ENCODE data around the gene CLASRP. TPM values are rescaled to one million over a fixed set of nuclear protein-coding genes. Genes with fewer than 3 reads are reported as not detected.

The CLASRP gene, protein sequence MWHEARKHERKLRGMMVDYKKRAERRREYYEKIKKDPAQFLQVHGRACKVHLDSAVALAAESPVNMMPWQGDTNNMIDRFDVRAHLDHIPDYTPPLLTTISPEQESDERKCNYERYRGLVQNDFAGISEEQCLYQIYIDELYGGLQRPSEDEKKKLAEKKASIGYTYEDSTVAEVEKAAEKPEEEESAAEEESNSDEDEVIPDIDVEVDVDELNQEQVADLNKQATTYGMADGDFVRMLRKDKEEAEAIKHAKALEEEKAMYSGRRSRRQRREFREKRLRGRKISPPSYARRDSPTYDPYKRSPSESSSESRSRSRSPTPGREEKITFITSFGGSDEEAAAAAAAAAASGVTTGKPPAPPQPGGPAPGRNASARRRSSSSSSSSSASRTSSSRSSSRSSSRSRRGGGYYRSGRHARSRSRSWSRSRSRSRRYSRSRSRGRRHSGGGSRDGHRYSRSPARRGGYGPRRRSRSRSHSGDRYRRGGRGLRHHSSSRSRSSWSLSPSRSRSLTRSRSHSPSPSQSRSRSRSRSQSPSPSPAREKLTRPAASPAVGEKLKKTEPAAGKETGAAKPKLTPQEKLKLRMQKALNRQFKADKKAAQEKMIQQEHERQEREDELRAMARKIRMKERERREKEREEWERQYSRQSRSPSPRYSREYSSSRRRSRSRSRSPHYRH
- total RNA-seq = 43.4 to 63.6 TPM (median 49.1 TPM) in 3 replicates
- long read RNA-seq, partial matches to known transcripts = 2 of 4 reads
- long read RNA-seq, other reads (novel, unspliced or antisense) = 0 of 4 reads

DNA sequence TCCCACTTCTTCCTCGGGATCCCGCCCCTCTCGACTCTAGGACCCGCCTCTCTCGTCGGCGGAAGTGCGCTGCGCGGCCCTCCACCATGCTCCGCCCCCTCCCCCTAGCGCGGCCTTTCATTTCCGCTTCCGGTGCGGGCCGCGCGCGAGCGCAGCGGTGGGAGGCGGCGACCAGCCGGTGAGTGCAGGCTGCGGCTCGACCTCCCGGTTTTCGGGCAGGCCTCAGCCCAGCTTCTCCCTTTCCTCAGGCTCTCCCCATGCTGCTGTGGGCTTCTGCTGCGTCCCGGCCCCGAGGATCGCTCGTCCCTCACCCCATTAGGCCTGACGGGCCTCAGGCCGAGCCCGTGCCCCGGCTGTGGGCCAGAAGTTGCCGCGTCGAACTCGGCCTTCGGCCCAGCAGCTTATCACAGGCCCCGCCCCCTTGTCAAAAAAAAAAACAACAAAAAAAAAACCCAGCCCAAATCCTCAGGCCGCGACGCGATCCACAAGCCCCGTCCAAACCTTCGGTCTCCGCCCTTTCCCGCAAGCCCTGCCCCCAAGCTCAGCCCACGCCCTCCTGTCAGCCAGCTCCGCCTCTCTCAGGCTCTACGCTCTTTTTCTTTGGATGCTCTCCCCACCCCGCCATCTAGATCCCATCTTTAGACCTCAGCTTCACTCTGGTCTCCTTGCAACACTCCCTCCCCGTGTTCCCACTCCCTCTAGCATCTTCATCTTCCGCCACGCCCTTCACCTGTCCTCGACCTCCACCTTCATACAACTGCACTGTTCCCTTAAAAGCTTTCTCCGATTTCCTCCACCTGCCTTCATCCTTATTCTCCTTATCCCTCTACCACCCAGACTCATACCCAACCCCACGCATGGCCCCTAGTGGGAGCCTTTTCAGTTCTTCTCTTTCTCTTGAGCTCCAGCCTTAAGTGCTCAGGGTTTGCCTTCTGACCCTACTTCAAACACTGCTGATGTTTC is at the start of gene CLASRP:
Gene CLASRP (plus strand): TSS at position 115 of the 963 bp plus-strand sequence. CDS start 1,168 bp downstream, outside the sequence.
- Mint-ChIP-seq H3K27me3 (ENCODE audit: low read depth) (no peaks in the 10 kb centered on the region), H3K36me3 (ENCODE audit: low read depth) (peaks cover 13% of the 10 kb centered on the region), H3K9me3 (ENCODE audit: low read depth) (no peaks in the 10 kb centered on the region), H3K4me3 (ENCODE audit: unreplicated experiment) (peak within 1 kb of the TSS; percentile 95), H3K27ac (ENCODE audit: unreplicated experiment) (peak within 1 kb of the TSS; percentile 96), H3K4me1 (ENCODE audit: low read depth) (peaks cover 30% of the 10 kb centered on the region)
- TF ChIP-seq, protein P1, sequence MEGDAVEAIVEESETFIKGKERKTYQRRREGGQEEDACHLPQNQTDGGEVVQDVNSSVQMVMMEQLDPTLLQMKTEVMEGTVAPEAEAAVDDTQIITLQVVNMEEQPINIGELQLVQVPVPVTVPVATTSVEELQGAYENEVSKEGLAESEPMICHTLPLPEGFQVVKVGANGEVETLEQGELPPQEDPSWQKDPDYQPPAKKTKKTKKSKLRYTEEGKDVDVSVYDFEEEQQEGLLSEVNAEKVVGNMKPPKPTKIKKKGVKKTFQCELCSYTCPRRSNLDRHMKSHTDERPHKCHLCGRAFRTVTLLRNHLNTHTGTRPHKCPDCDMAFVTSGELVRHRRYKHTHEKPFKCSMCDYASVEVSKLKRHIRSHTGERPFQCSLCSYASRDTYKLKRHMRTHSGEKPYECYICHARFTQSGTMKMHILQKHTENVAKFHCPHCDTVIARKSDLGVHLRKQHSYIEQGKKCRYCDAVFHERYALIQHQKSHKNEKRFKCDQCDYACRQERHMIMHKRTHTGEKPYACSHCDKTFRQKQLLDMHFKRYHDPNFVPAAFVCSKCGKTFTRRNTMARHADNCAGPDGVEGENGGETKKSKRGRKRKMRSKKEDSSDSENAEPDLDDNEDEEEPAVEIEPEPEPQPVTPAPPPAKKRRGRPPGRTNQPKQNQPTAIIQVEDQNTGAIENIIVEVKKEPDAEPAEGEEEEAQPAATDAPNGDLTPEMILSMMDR (IDR thresholded peaks at IDR 0.05) = no peak
- DNase-seq (ENCODE audit: low spot score) = no peak

DNA sequence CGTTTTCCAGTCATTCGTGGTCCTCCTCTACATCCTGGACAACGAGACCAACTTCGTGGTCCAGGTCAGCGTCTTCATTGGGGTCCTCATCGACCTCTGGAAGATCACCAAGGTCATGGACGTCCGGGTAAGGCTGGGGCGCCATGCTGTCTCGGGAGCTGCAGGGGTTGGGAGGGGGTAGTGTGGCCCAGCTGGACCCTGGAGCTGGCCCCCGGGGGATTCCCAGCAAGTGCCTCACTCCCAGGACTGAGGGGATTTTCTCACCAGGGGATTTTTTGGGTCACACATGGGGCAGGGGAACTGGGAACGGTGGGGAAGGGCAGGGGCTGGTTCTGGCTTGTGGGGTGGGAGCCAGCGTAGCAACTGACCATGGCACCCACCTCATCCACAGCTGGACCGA is 48.4 kb upstream of the CLASRP start:
- Mint-ChIP-seq H3K36me3 (ENCODE audit: low read depth) (peaks cover 26% of the 10 kb centered on the region), H3K4me3 (ENCODE audit: unreplicated experiment) (no peak overlapping the region), H3K9me3 (ENCODE audit: low read depth) (no peaks in the 10 kb centered on the region), H3K27ac (ENCODE audit: unreplicated experiment) (no peak overlapping the region), H3K4me1 (ENCODE audit: low read depth) (no peaks in the 10 kb centered on the region), H3K27me3 (ENCODE audit: low read depth) (no peaks in the 10 kb centered on the region)
- DNase-seq (ENCODE audit: low spot score) = no peak
- TF ChIP-seq, protein P1 (IDR thresholded peaks at IDR 0.05) = no peak

DNA sequence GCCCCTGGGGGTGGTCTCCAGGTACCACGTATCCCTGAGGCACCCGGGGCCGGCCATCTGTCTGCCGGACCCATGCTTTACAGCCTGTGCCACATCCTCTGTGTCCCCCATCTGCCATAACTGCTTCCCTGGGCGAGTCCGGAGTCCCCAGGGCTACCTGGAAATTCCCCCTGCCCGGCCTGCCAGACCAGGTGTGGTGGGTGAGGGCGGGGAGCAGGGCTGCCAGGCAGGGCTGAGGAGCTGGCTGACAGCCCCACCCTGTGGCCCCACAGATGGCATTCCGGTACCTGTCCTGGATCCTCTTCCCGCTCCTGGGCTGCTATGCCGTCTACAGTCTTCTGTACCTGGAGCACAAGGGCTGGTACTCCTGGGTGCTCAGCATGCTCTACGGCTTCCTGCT is 47.9 kb upstream of the CLASRP start:
- no peak for DNase-seq (ENCODE audit: low spot score)
- Mint-ChIP-seq H3K27me3 (ENCODE audit: low read depth) (no peaks in the 10 kb centered on the region), H3K36me3 (ENCODE audit: low read depth) (peaks cover 26% of the 10 kb centered on the region), H3K27ac (ENCODE audit: unreplicated experiment) (no peak overlapping the region), H3K9me3 (ENCODE audit: low read depth) (no peaks in the 10 kb centered on the region), H3K4me3 (ENCODE audit: unreplicated experiment) (no peak overlapping the region), H3K4me1 (ENCODE audit: low read depth) (no peaks in the 10 kb centered on the region)
- TF ChIP-seq, protein P1 (IDR thresholded peaks at IDR 0.05) = no peak

DNA sequence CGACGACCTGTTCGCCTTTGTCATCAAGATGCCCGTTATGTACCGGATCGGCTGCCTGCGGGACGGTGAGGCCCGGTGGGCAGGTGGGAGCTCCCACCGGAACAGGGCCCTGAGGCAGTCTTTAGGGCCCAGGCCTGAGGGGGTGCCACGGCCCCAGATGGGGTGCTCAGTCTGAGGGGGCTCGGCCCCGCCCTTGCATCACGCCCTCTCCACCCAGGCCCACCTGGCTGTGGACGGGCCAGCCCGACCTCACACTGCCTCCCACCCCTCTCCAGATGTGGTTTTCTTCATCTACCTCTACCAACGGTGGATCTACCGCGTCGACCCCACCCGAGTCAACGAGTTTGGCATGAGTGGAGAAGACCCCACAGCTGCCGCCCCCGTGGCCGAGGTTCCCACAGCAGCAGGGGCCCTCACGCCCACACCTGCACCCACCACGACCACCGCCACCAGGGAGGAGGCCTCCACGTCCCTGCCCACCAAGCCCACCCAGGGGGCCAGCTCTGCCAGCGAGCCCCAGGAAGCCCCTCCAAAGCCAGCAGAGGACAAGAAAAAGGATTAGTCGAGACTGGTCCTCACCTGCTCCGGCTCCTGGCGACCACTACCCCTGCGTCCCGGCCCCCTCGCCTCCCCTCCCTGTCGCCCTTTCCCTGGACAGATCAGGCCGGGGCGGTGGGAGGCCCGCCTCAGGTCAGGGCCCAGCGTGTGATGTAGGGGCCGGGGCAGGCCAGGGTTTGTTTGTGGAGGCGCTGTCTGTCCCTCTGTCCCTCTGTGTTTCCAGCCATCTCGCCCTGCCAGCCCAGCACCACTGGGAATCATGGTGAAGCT is 46.3 kb upstream of the CLASRP start:
- Mint-ChIP-seq H3K36me3 (ENCODE audit: low read depth) (peaks cover 21% of the 10 kb centered on the region), H3K27ac (ENCODE audit: unreplicated experiment) (no peak overlapping the region), H3K4me1 (ENCODE audit: low read depth) (no peaks in the 10 kb centered on the region), H3K9me3 (ENCODE audit: low read depth) (no peaks in the 10 kb centered on the region), H3K4me3 (ENCODE audit: unreplicated experiment) (no peak overlapping the region), H3K27me3 (ENCODE audit: low read depth) (no peaks in the 10 kb centered on the region)
- no peak for DNase-seq (ENCODE audit: low spot score)
- TF ChIP-seq, protein P1 (IDR thresholded peaks at IDR 0.05) = no peak
